GM12878 (cell line): ENCODE measurements around the gene NRSN2. TPM values are rescaled to one million over a fixed set of nuclear protein-coding genes. Genes with fewer than 3 reads are reported as not detected.

Source experiments
- ATAC-seq: fragments of 200-7000 bp; cut with Tn5 transposase; 3 replicates; pipeline ENCODE4 v1.9.1; 2020; ENCODE audit warnings: mild to moderate bottlenecking, moderate library complexity
- BruUV-seq: library from RNA; stranded (reverse); fragments of 400-500 nt; replicated peaks from 2 replicates; lab custom pipeline; 2021; lab: Mats Ljungman, UMichigan
- CTCF ChIA-PET: fragments of 300-600 bp; sonication (Branson Sonifier 250); formaldehyde crosslinking; extraction: SDS; loops from one replicate; lab custom pipeline; 2021; ENCODE audit warnings: inconsistent platforms; lab: Yijun Ruan, JAX
- POLR2A ChIA-PET: fragments of 350-600 bp; formaldehyde crosslinking; extraction: SDS; loops from one replicate; lab custom pipeline; 2021; ENCODE audit warnings: inconsistent platforms; lab: Charles Lee
- RAD21 ChIA-PET: fragments of 300-600 bp; sonication (Branson Sonifier 250); formaldehyde crosslinking; loops from one replicate; lab custom pipeline; 2023; ENCODE audit warnings: antibody characterized with exemption; ENCODE audit not compliant: unreplicated experiment; lab: Charles Lee
- SMC1A ChIA-PET: fragments of 300-600 bp; sonication (Branson Sonifier 250); formaldehyde crosslinking; loops from one replicate; lab custom pipeline; 2023; ENCODE audit not compliant: unreplicated experiment, uncharacterized antibody; lab: Charles Lee
- DNase-seq: peaks from one replicate; pipeline ENCODE4 v3.0.0-alpha.2; 2011; ENCODE audit warnings: low read depth, low spot score
- FAIRE-seq: peaks from 3 replicates; lab custom pipeline; 2011; peaks lifted over from hg19 to GRCh38; lab: Jason Lieb, UNC
- H2AFZ ChIP-seq: 2 replicates; pipeline ENCODE4 v1.6.0; 2011; ENCODE audit warnings: low read depth, low read length, control low read depth; ENCODE audit not compliant: control insufficient read depth
- H3K27ac ChIP-seq: 2 replicates; pipeline ENCODE4 v1.5.1; 2011; ENCODE audit warnings: control low read depth; ENCODE audit not compliant: control insufficient read depth, insufficient read depth
- H3K27me3 ChIP-seq, 2 experiments: replicated peaks in 1 of 2; 2 replicates each; pipeline versions ENCODE4 v1.6.0 to v1.6.1; 2011; ENCODE audit warnings: low read length in 1 of 2; ENCODE audit not compliant: control insufficient read depth in 2 of 2, insufficient read depth in 2 of 2
- H3K36me3 ChIP-seq, 2 experiments: 2 replicates each; pipeline ENCODE4 v1.5.1; 2011; ENCODE audit warnings: low read length in 1 of 2; ENCODE audit not compliant: control insufficient read depth in 2 of 2, insufficient read depth in 2 of 2
- H3K4me1 ChIP-seq: 2 replicates; pipeline ENCODE4 v1.6.1; 2011; ENCODE audit warnings: mild to moderate bottlenecking, low read length, moderate library complexity, mixed read lengths; ENCODE audit not compliant: control insufficient read depth, insufficient read depth
- H3K4me2 ChIP-seq: 2 replicates; pipeline ENCODE4 v1.6.0; 2011; ENCODE audit warnings: control low read depth; ENCODE audit not compliant: control insufficient read depth, insufficient read depth
- H3K4me3 ChIP-seq: fragments of 200-600 bp; sonication (generic); 2 replicates; pipeline ENCODE4 v1.5.1; 2016
- H3K79me2 ChIP-seq: 2 replicates; pipeline ENCODE4 v1.6.0; 2011; ENCODE audit warnings: low read length; ENCODE audit not compliant: control insufficient read depth, insufficient read depth
- H3K9ac ChIP-seq: 2 replicates; pipeline ENCODE4 v1.8.0; 2011; ENCODE audit warnings: low read length, control low read depth, mixed read lengths; ENCODE audit not compliant: control insufficient read depth, insufficient read depth
- H3K9me3 ChIP-seq: replicated peaks from 3 replicates; pipeline ENCODE4 v1.5.1; 2011; ENCODE audit warnings: mild to moderate bottlenecking, low read length; ENCODE audit not compliant: control insufficient read depth, insufficient read depth
- H4K20me1 ChIP-seq: 2 replicates; pipeline ENCODE4 v1.6.0; 2011; ENCODE audit not compliant: control insufficient read depth, insufficient read depth
- CREM ChIP-seq: IDR thresholded peaks from 2 replicates; pipeline ENCODE4 v1.6.1; 2014; ENCODE audit warnings: antibody characterized with exemption, low read depth
- DPF2 ChIP-seq: fragments of 450-650 bp; IDR thresholded peaks from 2 replicates; pipeline ENCODE4 v1.6.1; 2017; ENCODE audit warnings: mild to moderate bottlenecking
- EP300 ChIP-seq, 2 experiments: fragments of 150-350 bp in 1 of 2; IDR thresholded peaks; 2 replicates each; pipeline ENCODE4 v1.6.1; 2011 to 2012; ENCODE audit warnings: low read depth in 2 of 2, low read length in 2 of 2, borderline replicate concordance in 1 of 2, improper control_type of control experiment in 1 of 2, inconsistent platforms in 1 of 2; ENCODE audit not compliant: control insufficient read depth in 1 of 2
- FOXK2 ChIP-seq: fragments of 450-650 bp; IDR thresholded peaks from 2 replicates; pipeline ENCODE4 v1.6.1; 2017; ENCODE audit warnings: mild to moderate bottlenecking, moderate library complexity
- HDAC2 ChIP-seq: fragments of 200-600 bp; sonication (generic); IDR thresholded peaks from 2 replicates; pipeline ENCODE4 v1.6.1; 2017
- JUNB ChIP-seq: IDR thresholded peaks from 2 replicates; pipeline ENCODE4 v1.6.1; 2016; ENCODE audit warnings: antibody characterized with exemption, mild to moderate bottlenecking
- MYC ChIP-seq: IDR thresholded peaks from 2 replicates; pipeline ENCODE4 v1.6.1; 2011; ENCODE audit warnings: mild to moderate bottlenecking, low read length, moderate library complexity, inconsistent platforms; ENCODE audit not compliant: insufficient read depth, insufficient replicate concordance, insufficient read length, severe bottlenecking
- NFIC ChIP-seq: IDR thresholded peaks from 2 replicates; pipeline ENCODE4 v1.6.1; 2012; ENCODE audit warnings: low read depth, mild to moderate bottlenecking, inconsistent platforms, low read length, moderate library complexity
- PAX5 ChIP-seq: IDR thresholded peaks from 2 replicates; pipeline ENCODE4 v1.6.1; 2011; ENCODE audit warnings: low read depth, low read length, borderline replicate concordance
- RB1 ChIP-seq: fragments of 450-650 bp; formaldehyde crosslinking; IDR thresholded peaks from 2 replicates; pipeline ENCODE4 v1.6.1; 2017; ENCODE audit warnings: mild to moderate bottlenecking, borderline replicate concordance
- RFX5 ChIP-seq: IDR thresholded peaks from 2 replicates; pipeline ENCODE4 v1.6.1; 2011; ENCODE audit warnings: low read depth, low read length, improper control_type of control experiment
- STAT1 ChIP-seq: fragments of 450-650 bp; conservative IDR thresholded peaks from 2 replicates; pipeline ENCODE4 v1.6.1; 2014; ENCODE audit warnings: antibody characterized with exemption, mild to moderate bottlenecking
- YBX1 ChIP-seq: fragments of 450-650 bp; IDR thresholded peaks from 2 replicates; pipeline ENCODE4 v1.6.1; 2016; ENCODE audit warnings: antibody characterized with exemption
- ZNF207 ChIP-seq: fragments of 450-650 bp; IDR thresholded peaks from 2 replicates; pipeline ENCODE4 v1.6.1; 2014; ENCODE audit warnings: antibody characterized with exemption, mild to moderate bottlenecking, borderline replicate concordance
- WGBS: methylation state at CpG from one replicate; pipeline ENCODE4 v1.1.6; 2016; ENCODE audit warnings: low lambda C conversion rate; ENCODE audit not compliant: insufficient replicate concordance, insufficient coverage; ENCODE audit errors: missing lambda C conversion rate; 5-methylcytosine and 5-hydroxymethylcytosine counted together
- in situ Hi-C: fragments of 300-500 bp; cut with MboI; formaldehyde crosslinking; loops from 9 replicates; pipeline ENCODE4 v1.14.3; 2018; ENCODE audit warnings: mixed read lengths
- intact Hi-C: fragments of 100-400 bp; cut with micrococcal nuclease; formaldehyde crosslinking; loops from one replicate; pipeline ENCODE4 v1.14.2; 2022; ENCODE audit not compliant: unreplicated experiment
- polyA plus RNA-seq, 11 experiments: library from polyadenylated mRNA; depleted of rRNA in 4 of 11; unstranded in 6 of 11; stranded (reverse) in 5 of 11; fragments of >200 nt; fragmentation: Nextera tagmentation in 4 of 11; fragmentation: Illumina TruSeq in 1 of 11; extraction: Ambion mirVana in 4 of 11; extraction: Trizol in 1 of 11; gene quantifications; 1 replicate in 1 of 11; 2 replicates in 10 of 11; pipeline versions ENCODE4 v1.2.1 to v1.2.3, GENCODE V29; 2011 to 2016; ENCODE audit warnings: inconsistent platforms in 2 of 11, missing spikeins in 2 of 11, low read depth in 1 of 11
- total RNA-seq, 4 experiments: library from RNA; depleted of rRNA in 3 of 4; stranded (reverse); fragments of >200 nt in 3 of 4; fragmentation: Illumina TruSeq in 1 of 4; extraction: Trizol in 1 of 4; gene quantifications; 2 replicates each; pipeline versions ENCODE4 v1.2.1 to v1.2.3, GENCODE V29; 2013 to 2021
- TF ChIP-seq, protein P1 (sequence below): fragments of 450-650 bp; IDR thresholded peaks from 2 replicates; pipeline ENCODE4 v1.6.1; 2017; ENCODE audit warnings: mild to moderate bottlenecking, moderate library complexity

NRSN2 gene
- total and polyA plus RNA-seq, 10 of the 15 experiments (the other 5 are each of a cell fraction or from before 2014, with no cell fraction given): 6.2 to 32.4 (median 13.0) TPM

DNA sequence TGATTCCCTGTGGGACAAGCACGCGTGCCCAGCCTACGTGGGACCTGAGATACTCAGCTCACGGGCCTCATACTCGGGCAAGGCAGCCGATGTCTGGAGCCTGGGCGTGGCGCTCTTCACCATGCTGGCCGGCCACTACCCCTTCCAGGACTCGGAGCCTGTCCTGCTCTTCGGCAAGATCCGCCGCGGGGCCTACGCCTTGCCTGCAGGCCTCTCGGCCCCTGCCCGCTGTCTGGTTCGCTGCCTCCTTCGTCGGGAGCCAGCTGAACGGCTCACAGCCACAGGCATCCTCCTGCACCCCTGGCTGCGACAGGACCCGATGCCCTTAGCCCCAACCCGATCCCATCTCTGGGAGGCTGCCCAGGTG lies 49.3 kb downstream of the NRSN2 start:
- no TSS peak for BruUV-seq
- ChIA-PET POLR2A (no interaction called here), SMC1A (no interaction called here), CTCF (no interaction called here), RAD21 (no interaction called here)
- H4K20me1 ChIP-seq: no peaks in the 10 kb centered on the region
- H3K36me3 ChIP-seq: peaks cover 15 to 19% of the 10 kb centered on the region in 2 experiments
- H3K9ac ChIP-seq: no peak overlapping the region
- no peaks in the 10 kb centered on the region for H3K79me2 ChIP-seq
- intact Hi-C loops: no loop called here
- in situ Hi-C loops: no loop called here
- WGBS: 96% methylated on average over 24 of the region's 24 CpGs
- ATAC-seq: no peak
- TF ChIP-seq HDAC2 (no peak), YBX1 (no peak), DPF2 (no peak), JUNB (no peak), PAX5 (no peak), EP300 (IDR thresholded peaks at IDR 0.05; ENCODE audit: borderline replicate concordance in 1 of 2, control insufficient read depth in 1 of 2, low read depth in 2 of 2, low read length in 2 of 2) (no peak)
- FAIRE-seq: no peak
- no peak overlapping the region for H3K27ac ChIP-seq
- no peak overlapping the region for H3K4me3 ChIP-seq
- H2AFZ ChIP-seq: no peak overlapping the region
- H3K4me2 ChIP-seq: no peak overlapping the region
- no peaks in the 10 kb centered on the region for H3K4me1 ChIP-seq
- H3K27me3 ChIP-seq: no peaks in the 10 kb centered on the region
- H3K9me3 ChIP-seq: no peaks in the 10 kb centered on the region
- DNase-seq: no peak

DNA sequence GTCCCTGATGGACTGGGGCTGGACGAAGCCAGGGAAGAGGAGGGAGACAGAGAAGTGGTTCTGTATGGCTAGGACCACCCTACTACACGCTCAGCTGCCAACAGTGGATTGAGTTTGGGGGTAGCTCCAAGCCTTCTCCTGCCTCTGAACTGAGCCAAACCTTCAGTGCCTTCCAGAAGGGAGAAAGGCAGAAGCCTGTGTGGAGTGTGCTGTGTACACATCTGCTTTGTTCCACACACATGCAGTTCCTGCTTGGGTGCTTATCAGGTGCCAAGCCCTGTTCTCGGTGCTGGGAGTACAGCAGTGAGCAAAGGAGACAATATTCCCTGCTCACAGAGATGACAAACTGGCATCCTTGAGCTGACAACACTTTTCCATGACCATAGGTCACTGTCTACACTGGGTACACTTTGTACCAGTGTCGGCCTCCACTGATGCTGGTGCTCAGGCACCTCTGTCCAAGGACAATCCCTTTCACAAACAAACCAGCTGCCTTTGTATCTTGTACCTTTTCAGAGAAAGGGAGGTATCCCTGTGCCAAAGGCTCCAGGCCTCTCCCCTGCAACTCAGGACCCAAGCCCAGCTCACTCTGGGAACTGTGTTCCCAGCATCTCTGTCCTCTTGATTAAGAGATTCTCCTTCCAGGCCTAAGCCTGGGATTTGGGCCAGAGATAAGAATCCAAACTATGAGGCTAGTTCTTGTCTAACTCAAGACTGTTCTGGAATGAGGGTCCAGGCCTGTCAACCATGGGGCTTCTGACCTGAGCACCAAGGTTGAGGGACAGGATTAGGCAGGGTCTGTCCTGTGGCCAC lies 49.9 kb downstream of the NRSN2 start:
- RAD21 ChIA-PET: no interaction called here
- Histone ChIP-seq H2AFZ (no peak overlapping the region), H3K27me3 (no peaks in the 10 kb centered on the region), H3K4me3 (no peak overlapping the region), H3K36me3 (peaks cover 15% of the 10 kb centered on the region in 2 experiments), H4K20me1 (no peaks in the 10 kb centered on the region), H3K9ac (no peak overlapping the region), H3K9me3 (no peaks in the 10 kb centered on the region), H3K4me1 (no peaks in the 10 kb centered on the region), H3K4me2 (no peak overlapping the region), H3K27ac (no peak overlapping the region), H3K79me2 (no peaks in the 10 kb centered on the region)
- in situ Hi-C loops: no loop called here
- BruUV-seq: no TSS peak
- CTCF ChIA-PET: no interaction called here
- DNase-seq (no peak), FAIRE-seq (no peak), ATAC-seq (no peak)
- WGBS: 98% methylated on average over 4 of the region's 4 CpGs
- intact Hi-C loops: no loop called here
- SMC1A ChIA-PET: no interaction called here
- POLR2A ChIA-PET: no interaction called here
- TF ChIP-seq CREM: no peak
- TF ChIP-seq RB1: no peak
- TF ChIP-seq NFIC: no peak
- TF ChIP-seq DPF2: no peak
- TF ChIP-seq FOXK2: no peak
- TF ChIP-seq, protein P1, sequence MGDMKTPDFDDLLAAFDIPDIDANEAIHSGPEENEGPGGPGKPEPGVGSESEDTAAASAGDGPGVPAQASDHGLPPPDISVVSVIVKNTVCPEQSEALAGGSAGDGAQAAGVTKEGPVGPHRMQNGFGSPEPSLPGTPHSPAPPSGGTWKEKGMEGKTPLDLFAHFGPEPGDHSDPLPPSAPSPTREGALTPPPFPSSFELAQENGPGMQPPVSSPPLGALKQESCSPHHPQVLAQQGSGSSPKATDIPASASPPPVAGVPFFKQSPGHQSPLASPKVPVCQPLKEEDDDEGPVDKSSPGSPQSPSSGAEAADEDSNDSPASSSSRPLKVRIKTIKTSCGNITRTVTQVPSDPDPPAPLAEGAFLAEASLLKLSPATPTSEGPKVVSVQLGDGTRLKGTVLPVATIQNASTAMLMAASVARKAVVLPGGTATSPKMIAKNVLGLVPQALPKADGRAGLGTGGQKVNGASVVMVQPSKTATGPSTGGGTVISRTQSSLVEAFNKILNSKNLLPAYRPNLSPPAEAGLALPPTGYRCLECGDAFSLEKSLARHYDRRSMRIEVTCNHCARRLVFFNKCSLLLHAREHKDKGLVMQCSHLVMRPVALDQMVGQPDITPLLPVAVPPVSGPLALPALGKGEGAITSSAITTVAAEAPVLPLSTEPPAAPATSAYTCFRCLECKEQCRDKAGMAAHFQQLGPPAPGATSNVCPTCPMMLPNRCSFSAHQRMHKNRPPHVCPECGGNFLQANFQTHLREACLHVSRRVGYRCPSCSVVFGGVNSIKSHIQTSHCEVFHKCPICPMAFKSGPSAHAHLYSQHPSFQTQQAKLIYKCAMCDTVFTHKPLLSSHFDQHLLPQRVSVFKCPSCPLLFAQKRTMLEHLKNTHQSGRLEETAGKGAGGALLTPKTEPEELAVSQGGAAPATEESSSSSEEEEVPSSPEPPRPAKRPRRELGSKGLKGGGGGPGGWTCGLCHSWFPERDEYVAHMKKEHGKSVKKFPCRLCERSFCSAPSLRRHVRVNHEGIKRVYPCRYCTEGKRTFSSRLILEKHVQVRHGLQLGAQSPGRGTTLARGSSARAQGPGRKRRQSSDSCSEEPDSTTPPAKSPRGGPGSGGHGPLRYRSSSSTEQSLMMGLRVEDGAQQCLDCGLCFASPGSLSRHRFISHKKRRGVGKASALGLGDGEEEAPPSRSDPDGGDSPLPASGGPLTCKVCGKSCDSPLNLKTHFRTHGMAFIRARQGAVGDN: no peak
- no peak for TF ChIP-seq MYC
- no peak for TF ChIP-seq ZNF207
- TF ChIP-seq STAT1: no peak
- no peak for TF ChIP-seq RFX5
